SK-N-SH (cell line): ENCODE measurements around the gene TAOK2. TPM values are rescaled to one million over a fixed set of nuclear protein-coding genes. Genes with fewer than 3 reads are reported as not detected.
A peak's percentile ranks its signal among the peaks of the same experiment; 100 is the strongest.

ENCODE experiments used
- CTCF ChIA-PET: fragments of 300-600, 350-600 bp; formaldehyde crosslinking; extraction: SDS; loops from one replicate; lab custom pipeline; 2021; lab: Yijun Ruan, JAX
- POLR2A ChIA-PET: fragments of 350-600 bp; sonication (Branson Sonifier 250); formaldehyde crosslinking; extraction: SDS; loops from one replicate; lab custom pipeline; 2020; ENCODE audit warnings: antibody characterized with exemption, inconsistent platforms; lab: Yijun Ruan, JAX
- DNase-seq: peaks from one replicate; pipeline ENCODE4 v3.0.0; 2012
- H2AFZ ChIP-seq: fragments of 200-600 bp; sonication (generic); 2 replicates; pipeline ENCODE4 v1.8.1; 2016; ENCODE audit warnings: antibody characterized with exemption, mild to moderate bottlenecking, low read depth
- H3F3A ChIP-seq: fragments of 200-600 bp; sonication (generic); replicated peaks from 2 replicates; pipeline ENCODE3; 2016; ENCODE audit warnings: antibody characterized with exemption, mild to moderate bottlenecking; ENCODE audit not compliant: insufficient read depth
- H3K27ac ChIP-seq, 2 experiments: fragments of 200-500 bp in 1 of 2; fragments of 200-600 bp in 1 of 2; sonication (Bioruptor generic) in 1 of 2; sonication (generic), shearing (Covaris generic) in 1 of 2; 2 replicates each; pipeline versions ENCODE4 v1.5.1 to v1.6.1; 2014 to 2016; ENCODE audit warnings: low read depth in 2 of 2, inconsistent platforms in 1 of 2, low read length in 1 of 2, mild to moderate bottlenecking in 1 of 2, mixed read lengths in 1 of 2
- H3K27me3 ChIP-seq: fragments of 200-600 bp; sonication (generic), shearing (Covaris generic); 2 replicates; pipeline ENCODE4 v1.6.1; 2016; ENCODE audit warnings: mixed run types; ENCODE audit not compliant: insufficient read depth
- H3K36me3 ChIP-seq, 2 experiments: fragments of 200-500 bp in 1 of 2; fragments of 200-600 bp in 1 of 2; sonication (Bioruptor generic) in 1 of 2; sonication (generic) in 1 of 2; replicated peaks in 1 of 2; 2 replicates each; pipeline versions ENCODE3 to v1.5.1; 2014 to 2016; ENCODE audit warnings: low read length in 1 of 2, mild to moderate bottlenecking in 1 of 2; ENCODE audit not compliant: insufficient read depth in 2 of 2, control insufficient read depth in 1 of 2
- H3K4me1 ChIP-seq, 2 experiments: fragments of 200-500 bp in 1 of 2; fragments of 200-600 bp in 1 of 2; sonication (Bioruptor generic) in 1 of 2; sonication (generic), shearing (Covaris generic) in 1 of 2; 2 replicates each; pipeline versions ENCODE4 v1.5.1 to v1.6.1; 2014 to 2016; ENCODE audit warnings: low read depth in 1 of 2, low read length in 1 of 2, mixed run types in 1 of 2; ENCODE audit not compliant: insufficient read depth in 2 of 2, control insufficient read depth in 1 of 2
- H3K4me2 ChIP-seq: fragments of 200-600 bp; sonication (generic), shearing (Covaris generic); 2 replicates; pipeline ENCODE4 v1.6.1; 2017; ENCODE audit warnings: mixed run types
- H3K4me3 ChIP-seq, 2 experiments: fragments of 200-500 bp in 1 of 2; fragments of 200-600 bp in 1 of 2; sonication (Bioruptor generic) in 1 of 2; sonication (generic), shearing (Covaris generic) in 1 of 2; 2 replicates each; pipeline versions ENCODE4 v1.5.1 to v1.8.1; 2014 to 2016; ENCODE audit warnings: low read depth in 2 of 2, inconsistent platforms in 1 of 2, low read length in 1 of 2, mild to moderate bottlenecking in 1 of 2, mixed read lengths in 1 of 2, moderate library complexity in 1 of 2
- H3K79me2 ChIP-seq: fragments of 200-600 bp; sonication (generic); 2 replicates; pipeline ENCODE4 v1.8.1; 2017; ENCODE audit warnings: mild to moderate bottlenecking; ENCODE audit not compliant: insufficient read depth
- H3K9ac ChIP-seq: fragments of 200-600 bp; sonication (generic); 2 replicates; pipeline ENCODE4 v1.6.1; 2017; ENCODE audit warnings: mixed run types
- H3K9me2 ChIP-seq: fragments of 200-600 bp; sonication (generic); 2 replicates; pipeline ENCODE4 v1.6.1; 2017; ENCODE audit warnings: mixed run types
- H3K9me3 ChIP-seq: fragments of 200-600 bp; sonication (generic); 2 replicates; pipeline ENCODE4 v1.6.1; 2017; ENCODE audit warnings: mixed run types, mild to moderate bottlenecking, moderate library complexity
- H4K20me1 ChIP-seq: fragments of 200-600 bp; sonication (generic); 2 replicates; pipeline ENCODE4 v1.6.1; 2017; ENCODE audit warnings: mild to moderate bottlenecking, mixed run types; ENCODE audit not compliant: insufficient read depth
- FOXM1 ChIP-seq: IDR thresholded peaks from 2 replicates; pipeline ENCODE4 v1.4.0; 2012; ENCODE audit warnings: low read depth, mild to moderate bottlenecking
- GABPA ChIP-seq: IDR thresholded peaks from 2 replicates; pipeline ENCODE4 v1.4.0; 2012; ENCODE audit warnings: low read depth, mild to moderate bottlenecking
- MAX ChIP-seq: IDR thresholded peaks from 2 replicates; pipeline ENCODE4 v1.4.0; 2012; ENCODE audit warnings: low read depth
- MXI1 ChIP-seq: IDR thresholded peaks from 2 replicates; pipeline ENCODE4 v1.6.1; 2012; ENCODE audit warnings: mild to moderate bottlenecking, low read depth, low read length, improper control_type of control experiment
- NRF1 ChIP-seq: IDR thresholded peaks from 2 replicates; pipeline ENCODE4 v1.6.1; 2012; ENCODE audit warnings: low read depth, mild to moderate bottlenecking, low read length
- SIN3A ChIP-seq: IDR thresholded peaks from 2 replicates; pipeline ENCODE4 v1.6.1; 2012; ENCODE audit warnings: low read depth, mild to moderate bottlenecking, low read length, moderate library complexity, borderline replicate concordance
- TAF1 ChIP-seq: IDR thresholded peaks from 2 replicates; pipeline ENCODE4 v1.6.1; 2012; ENCODE audit warnings: low read depth, mild to moderate bottlenecking, low read length, moderate library complexity, borderline replicate concordance
- TEAD4 ChIP-seq: IDR thresholded peaks from 2 replicates; pipeline ENCODE4 v1.4.0; 2012; ENCODE audit warnings: mild to moderate bottlenecking, borderline replicate concordance; ENCODE audit not compliant: insufficient read depth
- WGBS: methylation state at CpG from one replicate; pipeline ENCODE4 v1.1.6; 2017; ENCODE audit warnings: low lambda C conversion rate; 5-methylcytosine and 5-hydroxymethylcytosine counted together
- polyA plus RNA-seq, 3 experiments: library from polyadenylated mRNA; depleted of rRNA; stranded (reverse); fragments of >200 nt; gene quantifications; 2 replicates each; pipeline ENCODE4 v1.2.3, GENCODE V29; 2012
- TF ChIP-seq, protein P1 (sequence below): IDR thresholded peaks from 2 replicates; pipeline ENCODE4; 2012
- TF ChIP-seq, protein P2 (sequence below): IDR thresholded peaks from 2 replicates; pipeline ENCODE4 v1.4.0; 2012; ENCODE audit warnings: low read depth, borderline replicate concordance

Gene TAOK2
- polyA plus RNA-seq, 1 of the 3 experiments (the other 2 are of a cell fraction), result 21.9 TPM

DNA sequence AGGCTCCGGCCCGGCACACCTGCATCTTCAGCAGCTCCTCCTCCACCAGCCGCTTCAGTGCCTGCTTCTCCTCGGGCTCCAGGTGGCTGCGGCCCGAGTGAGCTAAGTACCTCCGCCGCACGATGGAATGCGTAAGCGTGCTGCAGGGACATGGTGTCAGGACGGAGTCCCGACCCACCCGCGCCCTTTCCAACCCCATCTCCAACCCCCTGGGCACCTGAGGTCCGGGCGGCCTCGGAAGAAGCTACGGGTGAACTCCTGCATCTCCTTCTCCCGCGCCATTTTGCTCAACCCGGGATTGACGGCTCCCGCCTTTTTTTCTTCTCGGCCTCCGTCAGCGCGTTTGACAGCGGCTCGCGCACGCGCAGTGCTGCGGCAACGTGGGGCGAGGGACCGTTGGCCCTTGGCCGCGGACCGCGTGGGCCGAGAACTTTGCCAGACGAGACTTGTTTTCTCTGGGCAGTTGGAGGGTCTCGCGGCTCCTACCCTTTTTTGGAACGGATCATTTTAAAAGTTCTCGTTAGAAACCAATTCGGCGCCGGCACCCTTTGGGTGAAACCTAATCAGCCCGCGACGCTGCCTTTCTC is 21.7 kb downstream of the TAOK2 start, which contains the start of gene HIRIP3:
Gene HIRIP3 (minus strand): TSS at position 294 of the 587 bp plus-strand sequence. CDS start 12 bp downstream, at position 282.
- ChIA-PET CTCF (interaction anchor here (1.2 to 2.8 kb wide), 3 partner anchors 10 to 205 kb away, joined by 4 to 11 read pairs (median 11); partner anchors contain the start of genes KIF22 and TLCD3B), POLR2A (interaction anchor here (0.6 to 1.3 kb wide), 6 partner anchors 19 to 97 kb away, joined by 3 to 4 read pairs (median 4); partner anchors contain the start of genes SEZ6L2, TAOK2 and TMEM219)
- Histone ChIP-seq H3K9ac (peak within 1 kb of the TSS; percentile 90), H3F3A (peaks cover 10% of the 10 kb centered on the region), H3K9me2 (no peaks in the 10 kb centered on the region), H3K27me3 (no peaks in the 10 kb centered on the region), H2AFZ (peak within 1 kb of the TSS; percentile 97), H3K4me3 (peak within 1 kb of the TSS; percentile 87 to 92), H3K4me2 (peak within 1 kb of the TSS; percentile 99), H3K27ac (peak within 1 kb of the TSS; percentile 94), H3K79me2 (peaks cover 19% of the 10 kb centered on the region; the same call in 1 of the 2 replicates), H3K36me3 (peaks cover 5 to 34% of the 10 kb centered on the region in 2 experiments), H3K9me3 (no peaks in the 10 kb centered on the region), H4K20me1 (no peaks in the 10 kb centered on the region), H3K4me1 (peaks cover 0 to 14% of the 10 kb centered on the region in 2 experiments; a peak in 1 of 4 replicates)
- peak; percentile 91 for TF ChIP-seq NRF1
- 0 out of 2 replicates have a peak, but pooled peaks have one; percentile 30 for TF ChIP-seq GABPA
- no peak for TF ChIP-seq FOXM1
- peak; percentile 97 for TF ChIP-seq MAX
- TF ChIP-seq MXI1, result peak; percentile 96
- TF ChIP-seq, protein P1, sequence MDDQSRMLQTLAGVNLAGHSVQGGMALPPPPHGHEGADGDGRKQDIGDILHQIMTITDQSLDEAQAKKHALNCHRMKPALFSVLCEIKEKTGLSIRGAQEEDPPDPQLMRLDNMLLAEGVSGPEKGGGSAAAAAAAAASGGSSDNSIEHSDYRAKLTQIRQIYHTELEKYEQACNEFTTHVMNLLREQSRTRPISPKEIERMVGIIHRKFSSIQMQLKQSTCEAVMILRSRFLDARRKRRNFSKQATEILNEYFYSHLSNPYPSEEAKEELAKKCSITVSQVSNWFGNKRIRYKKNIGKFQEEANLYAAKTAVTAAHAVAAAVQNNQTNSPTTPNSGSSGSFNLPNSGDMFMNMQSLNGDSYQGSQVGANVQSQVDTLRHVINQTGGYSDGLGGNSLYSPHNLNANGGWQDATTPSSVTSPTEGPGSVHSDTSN, result peak; percentile 73
- peak; percentile 77 for TF ChIP-seq TAF1
- no peak for TF ChIP-seq TEAD4
- TF ChIP-seq, protein P2, sequence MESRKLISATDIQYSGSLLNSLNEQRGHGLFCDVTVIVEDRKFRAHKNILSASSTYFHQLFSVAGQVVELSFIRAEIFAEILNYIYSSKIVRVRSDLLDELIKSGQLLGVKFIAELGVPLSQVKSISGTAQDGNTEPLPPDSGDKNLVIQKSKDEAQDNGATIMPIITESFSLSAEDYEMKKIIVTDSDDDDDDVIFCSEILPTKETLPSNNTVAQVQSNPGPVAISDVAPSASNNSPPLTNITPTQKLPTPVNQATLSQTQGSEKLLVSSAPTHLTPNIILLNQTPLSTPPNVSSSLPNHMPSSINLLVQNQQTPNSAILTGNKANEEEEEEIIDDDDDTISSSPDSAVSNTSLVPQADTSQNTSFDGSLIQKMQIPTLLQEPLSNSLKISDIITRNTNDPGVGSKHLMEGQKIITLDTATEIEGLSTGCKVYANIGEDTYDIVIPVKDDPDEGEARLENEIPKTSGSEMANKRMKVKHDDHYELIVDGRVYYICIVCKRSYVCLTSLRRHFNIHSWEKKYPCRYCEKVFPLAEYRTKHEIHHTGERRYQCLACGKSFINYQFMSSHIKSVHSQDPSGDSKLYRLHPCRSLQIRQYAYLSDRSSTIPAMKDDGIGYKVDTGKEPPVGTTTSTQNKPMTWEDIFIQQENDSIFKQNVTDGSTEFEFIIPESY, result peak; percentile 39; the same call in 1 of the 2 replicates
- TF ChIP-seq SIN3A, result peak; percentile 85
- WGBS, result under 1% methylated on average over 47 of the region's 53 CpGs
- peak; percentile 94 for DNase-seq
